RWPE2 (cell line): Measurements from ENCODE around the gene ALAD.
"Not testable (repeated sequence)": the region's sequence is repeated elsewhere in the genome, so short reads cannot be mapped to it uniquely, and the experiment has no call there.

Experiments used
- ATAC-seq: fragments of 200-7000 bp; cut with Tn5 transposase; 3 replicates; pipeline ENCODE4 v1.9.1; 2021; ENCODE audit warnings: low read depth
- DNase-seq: peaks from one replicate; pipeline ENCODE4 v3.0.0-alpha.2; 2020; ENCODE audit warnings: low spot score
- H3K27ac ChIP-seq: fragments of 450-650 bp; 2 replicates; pipeline ENCODE4 v1.5.1; 2017; ENCODE audit warnings: mild to moderate bottlenecking; ENCODE audit not compliant: poor library complexity, severe bottlenecking
- H3K27me3 ChIP-seq: fragments of 250-450 bp; sonication (Bioruptor Pico); 2 replicates; pipeline ENCODE4 v1.5.1; 2021; ENCODE audit warnings: mild to moderate bottlenecking, moderate library complexity; ENCODE audit not compliant: insufficient read depth, poor library complexity, severe bottlenecking
- H3K36me3 ChIP-seq: fragments of 250-450 bp; sonication (Bioruptor Pico); 2 replicates; pipeline ENCODE4 v1.5.1; 2020; ENCODE audit warnings: low read depth, mild to moderate bottlenecking, moderate library complexity
- H3K4me1 ChIP-seq: fragments of 250-450 bp; sonication (Bioruptor Pico); 2 replicates; pipeline ENCODE4 v1.5.1; 2021; ENCODE audit warnings: mild to moderate bottlenecking, moderate library complexity; ENCODE audit not compliant: insufficient read depth, poor library complexity, severe bottlenecking
- H3K4me3 ChIP-seq: fragments of 250-450 bp; sonication (Bioruptor Pico); 2 replicates; pipeline ENCODE4 v1.5.1; 2021; ENCODE audit warnings: mild to moderate bottlenecking, moderate library complexity; ENCODE audit not compliant: severe bottlenecking
- H3K9me3 ChIP-seq: fragments of 250-450 bp; sonication (Bioruptor Pico); 2 replicates; pipeline ENCODE4 v1.5.1; 2021; ENCODE audit warnings: mild to moderate bottlenecking, moderate library complexity; ENCODE audit not compliant: severe bottlenecking
- CTCF ChIP-seq: fragments of 450-650 bp; IDR thresholded peaks from one replicate; pipeline ENCODE4 v1.5.1; 2017; ENCODE audit warnings: mild to moderate bottlenecking, moderate library complexity; ENCODE audit not compliant: poor library complexity, severe bottlenecking

ALAD gene

GRCh38 chr9:113387560-113388230 is 13.4 kb downstream of the ALAD start:
- no peaks in the 10 kb centered on the region for H3K9me3 ChIP-seq
- no peak overlapping the region for H3K4me3 ChIP-seq
- no peak overlapping the region for H3K27ac ChIP-seq
- H3K36me3 ChIP-seq: peaks cover 13% of the 10 kb centered on the region; the same call in 1 of the 2 replicates
- H3K27me3 ChIP-seq: no peaks in the 10 kb centered on the region
- DNase-seq (no peak), ATAC-seq (no peak)
- H3K4me1 ChIP-seq: no peaks in the 10 kb centered on the region
- TF ChIP-seq CTCF: no peak

GRCh38 chr9:113386571-113387393 is 14.3 kb downstream of the ALAD start:
- no peaks in the 10 kb centered on the region for H3K4me1 ChIP-seq
- no peak overlapping the region for H3K27ac ChIP-seq
- peaks cover 13% of the 10 kb centered on the region; the same call in 1 of the 2 replicates for H3K36me3 ChIP-seq
- H3K4me3 ChIP-seq: no peak overlapping the region
- H3K9me3 ChIP-seq: no peaks in the 10 kb centered on the region
- no peaks in the 10 kb centered on the region for H3K27me3 ChIP-seq
- no peak for TF ChIP-seq CTCF
- ATAC-seq: no peak; the same call in 2 of the 3 replicates
- DNase-seq: no peak

GRCh38 chr9:113381909-113382411 is 19.1 kb downstream of the ALAD start:
- DNase-seq: no peak
- Histone ChIP-seq H3K9me3 (no peaks in the 10 kb centered on the region), H3K27ac (no peak overlapping the region), H3K4me1 (no peaks in the 10 kb centered on the region), H3K4me3 (no peak overlapping the region), H3K36me3 (no peaks in the 10 kb centered on the region), H3K27me3 (no peaks in the 10 kb centered on the region)
- no peak for ATAC-seq
- TF ChIP-seq CTCF: no peak

GRCh38 chr9:113381441-113381840 is 19.6 kb downstream of the ALAD start:
- not testable (repeated sequence) for DNase-seq, H3K36me3 ChIP-seq, H3K9me3 ChIP-seq, H3K27ac ChIP-seq, H3K27me3 ChIP-seq, ATAC-seq, H3K4me1 ChIP-seq, H3K4me3 ChIP-seq

- ATAC-seq: no peak
- Histone ChIP-seq H3K9me3 (no peaks in the 10 kb centered on the region), H3K4me1 (no peaks in the 10 kb centered on the region), H3K27me3 (no peaks in the 10 kb centered on the region), H3K4me3 (no peak overlapping the region), H3K27ac (no peak overlapping the region), H3K36me3 (no peaks in the 10 kb centered on the region)
- DNase-seq: no peak
- no peak for TF ChIP-seq CTCF
These were observed 20.2 kb downstream of the ALAD start for GRCh38 chr9:113380869-113381378.

GRCh38 chr9:113379829-113380210 is 21.3 kb downstream of the ALAD start:
- H3K27ac ChIP-seq, H3K36me3 ChIP-seq, H3K27me3 ChIP-seq, ATAC-seq, H3K9me3 ChIP-seq, DNase-seq, H3K4me1 ChIP-seq, H3K4me3 ChIP-seq: not testable (repeated sequence)

GRCh38 chr9:113379094-113379828 is 21.8 kb downstream of the ALAD start:
- not testable (repeated sequence) for ATAC-seq, H3K36me3 ChIP-seq, DNase-seq, H3K4me3 ChIP-seq, H3K9me3 ChIP-seq, H3K27ac ChIP-seq, H3K27me3 ChIP-seq, H3K4me1 ChIP-seq
